GM12874 (cell line): ENCODE data around the gene LIME1.

Source experiments
- CTCF ChIP-seq: IDR thresholded peaks from 2 replicates; pipeline ENCODE4 v1.5.1; 2011; ENCODE audit warnings: low read depth, mild to moderate bottlenecking, control low read depth, low read length, moderate library complexity; ENCODE audit not compliant: insufficient read depth

LIME1 gene

GRCh38 chr20:63691711-63692435, 44.6 kb upstream of the LIME1 start:
- TF ChIP-seq CTCF: no peak

- TF ChIP-seq CTCF: no peak
Measured at GRCh38 chr20:63692436-63693082, 43.9 kb upstream of the LIME1 start.

DNA sequence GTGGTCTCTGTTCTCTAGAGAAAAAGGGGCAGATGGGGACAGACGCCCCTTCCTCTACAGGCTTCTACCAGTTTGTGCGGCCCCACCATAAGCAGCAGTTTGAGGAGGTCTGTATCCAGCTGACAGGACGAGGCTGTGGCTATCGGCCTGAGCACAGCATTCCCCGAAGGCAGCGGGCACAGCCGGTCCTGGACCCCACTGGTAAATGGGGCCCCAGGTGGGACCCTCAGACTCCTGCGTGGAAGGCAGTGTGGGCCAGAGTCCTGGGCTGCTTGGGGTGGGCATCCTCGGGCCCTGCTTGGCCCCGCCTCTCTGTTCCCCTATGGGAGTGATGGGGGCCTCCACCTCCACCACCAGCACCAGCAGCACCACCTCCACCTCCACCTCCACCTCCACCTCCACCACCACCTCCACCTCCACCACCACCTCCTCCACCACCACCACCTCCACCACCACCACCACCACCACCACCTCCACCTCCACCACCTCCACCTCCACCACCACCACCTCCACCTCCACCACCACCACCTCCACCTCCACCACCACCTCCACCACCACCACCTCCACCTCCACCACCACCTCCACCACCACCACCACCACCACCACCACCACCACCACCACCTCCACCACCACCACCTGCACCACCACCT, 43.3 kb upstream of the LIME1 start:
- TF ChIP-seq CTCF: no peak

- TF ChIP-seq CTCF: no peak
Measured at GRCh38 chr20:63693733-63694583, 42.5 kb upstream of the LIME1 start.

- no peak for TF ChIP-seq CTCF
Measured at GRCh38 chr20:63694584-63695423, 41.7 kb upstream of the LIME1 start.

DNA sequence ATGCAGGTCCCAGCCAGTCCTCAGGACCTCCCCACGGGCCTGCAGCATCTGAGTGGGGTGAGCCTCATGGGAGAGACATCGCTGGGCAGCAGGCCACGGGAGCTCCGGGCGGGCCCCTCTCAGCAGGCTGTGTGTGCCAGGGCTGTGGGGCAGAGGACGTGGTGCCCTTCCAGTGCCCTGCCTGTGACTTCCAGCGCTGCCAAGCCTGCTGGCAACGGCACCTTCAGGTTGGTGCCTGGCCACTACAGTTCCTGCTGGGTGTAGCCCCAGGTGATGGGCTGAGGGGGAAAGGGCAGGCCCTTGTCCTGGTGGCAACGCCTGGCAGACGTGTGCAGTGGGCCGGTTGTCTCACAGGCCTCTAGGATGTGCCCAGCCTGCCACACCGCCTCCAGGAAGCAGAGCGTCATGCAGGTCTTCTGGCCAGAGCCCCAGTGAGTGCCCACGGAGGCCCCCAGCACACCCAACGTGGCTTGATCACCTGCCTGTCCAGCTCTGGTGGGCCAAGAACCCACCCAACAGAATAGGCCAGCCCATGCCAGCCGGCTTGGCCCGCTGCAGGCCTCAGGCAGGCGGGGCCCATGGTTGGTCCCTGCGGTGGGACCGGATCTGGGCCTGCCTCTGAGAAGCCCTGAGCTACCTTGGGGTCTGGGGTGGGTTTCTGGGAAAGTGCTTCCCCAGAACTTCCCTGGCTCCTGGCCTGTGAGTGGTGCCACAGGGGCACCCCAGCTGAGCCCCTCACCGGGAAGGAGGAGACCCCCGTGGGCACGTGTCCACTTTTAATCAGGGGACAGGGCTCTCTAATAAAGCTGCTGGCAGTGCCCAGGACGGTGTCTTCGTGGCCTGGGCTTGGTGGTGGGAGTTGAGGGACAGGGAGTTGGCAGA, 40.8 kb upstream of the LIME1 start:
- no peak for TF ChIP-seq CTCF
